Caco-2 (cell line): ENCODE data around the gene C16orf74. TPM values are rescaled to one million over a fixed set of nuclear protein-coding genes. Genes with fewer than 3 reads are reported as not detected.

ENCODE experiments used
- BruUV-seq: library from RNA; stranded (reverse); fragments of 400-500 nt; replicated peaks from 2 replicates; lab custom pipeline; 2021; lab: Mats Ljungman, UMichigan
- CTCF ChIA-PET: fragments of 300-600 bp; sonication (Branson Sonifier 250); formaldehyde crosslinking; loops from one replicate; lab custom pipeline; 2022; ENCODE audit warnings: antibody characterized with exemption; lab: Charles Lee
- POLR2A ChIA-PET: fragments of 300-600 bp; sonication (Branson Sonifier 250); formaldehyde crosslinking; loops from one replicate; lab custom pipeline; 2022; ENCODE audit warnings: antibody characterized with exemption; lab: Charles Lee
- DNase-seq, 2 experiments: peaks; one replicate each; pipeline versions ENCODE4 v3.0.0 to v3.0.0-alpha.2; 2020 to 2022
- H3K27me3 ChIP-seq: replicated peaks from 2 replicates; pipeline ENCODE4 v1.6.0; 2011; ENCODE audit warnings: low read length; ENCODE audit not compliant: control insufficient read depth, insufficient read depth
- H3K36me3 ChIP-seq: 2 replicates; pipeline ENCODE4 v1.5.1; 2011; ENCODE audit warnings: low read length; ENCODE audit not compliant: control insufficient read depth, insufficient read depth
- H3K4me1 ChIP-seq: fragments of 250-450 bp; sonication (Bioruptor Pico); 2 replicates; pipeline ENCODE4 v1.5.1; 2020; ENCODE audit warnings: mild to moderate bottlenecking
- H3K4me3 ChIP-seq: 2 replicates; pipeline ENCODE4 v1.5.1; 2011; ENCODE audit warnings: low read depth, mild to moderate bottlenecking, control low read depth, low read length
- H3K9me3 ChIP-seq: fragments of 250-450 bp; sonication (Bioruptor Pico); 2 replicates; pipeline ENCODE4 v1.5.1; 2020; ENCODE audit warnings: mild to moderate bottlenecking, moderate library complexity
- H3K27ac Mint-ChIP-seq: one replicate; pipeline ENCODE4 v1.8.0; 2022; ENCODE audit warnings: mixed read lengths; ENCODE audit not compliant: unreplicated experiment
- H3K27me3 Mint-ChIP-seq: one replicate; pipeline ENCODE4 v1.8.0; 2022; ENCODE audit warnings: mixed read lengths; ENCODE audit not compliant: insufficient read depth, unreplicated experiment
- H3K36me3 Mint-ChIP-seq: one replicate; pipeline ENCODE4 v1.8.0; 2022; ENCODE audit warnings: mild to moderate bottlenecking, mixed read lengths; ENCODE audit not compliant: insufficient read depth, unreplicated experiment
- H3K4me1 Mint-ChIP-seq: one replicate; pipeline ENCODE4 v1.8.0; 2022; ENCODE audit warnings: low read depth, mixed read lengths; ENCODE audit not compliant: unreplicated experiment
- H3K4me3 Mint-ChIP-seq: one replicate; pipeline ENCODE4 v1.8.0; 2022; ENCODE audit warnings: mild to moderate bottlenecking, moderate library complexity, mixed read lengths; ENCODE audit not compliant: unreplicated experiment
- H3K9me3 Mint-ChIP-seq: one replicate; pipeline ENCODE4 v1.8.0; 2022; ENCODE audit warnings: mixed read lengths; ENCODE audit not compliant: unreplicated experiment
- intact Hi-C: fragments of 100-400 bp; cut with micrococcal nuclease; formaldehyde crosslinking; loops from one replicate; pipeline ENCODE4 v1.10.0; 2022; ENCODE audit not compliant: unreplicated experiment
- total RNA-seq: library from RNA; stranded (reverse); gene quantifications from 2 replicates; pipeline ENCODE4 v1.2.3, GENCODE V29; 2022
- TF ChIP-seq, protein P1 (sequence below), 2 experiments: fragments of 200-600 bp in 1 of 2; IDR thresholded peaks; 1 replicate in 1 of 2; 2 replicates in 1 of 2; pipeline versions ENCODE4 v1.5.1 to v1.8.0; 2011 to 2022; ENCODE audit warnings: antibody characterized with exemption in 1 of 2, control low read depth in 1 of 2, inconsistent platforms in 1 of 2, low read depth in 1 of 2, low read length in 1 of 2, mild to moderate bottlenecking in 1 of 2, moderate library complexity in 1 of 2; ENCODE audit not compliant: insufficient read depth in 1 of 2, severe bottlenecking in 1 of 2, unreplicated experiment in 1 of 2

C16orf74 gene
- total RNA-seq, 1 experiment from 2014 or later, result 4.0 TPM

DNA sequence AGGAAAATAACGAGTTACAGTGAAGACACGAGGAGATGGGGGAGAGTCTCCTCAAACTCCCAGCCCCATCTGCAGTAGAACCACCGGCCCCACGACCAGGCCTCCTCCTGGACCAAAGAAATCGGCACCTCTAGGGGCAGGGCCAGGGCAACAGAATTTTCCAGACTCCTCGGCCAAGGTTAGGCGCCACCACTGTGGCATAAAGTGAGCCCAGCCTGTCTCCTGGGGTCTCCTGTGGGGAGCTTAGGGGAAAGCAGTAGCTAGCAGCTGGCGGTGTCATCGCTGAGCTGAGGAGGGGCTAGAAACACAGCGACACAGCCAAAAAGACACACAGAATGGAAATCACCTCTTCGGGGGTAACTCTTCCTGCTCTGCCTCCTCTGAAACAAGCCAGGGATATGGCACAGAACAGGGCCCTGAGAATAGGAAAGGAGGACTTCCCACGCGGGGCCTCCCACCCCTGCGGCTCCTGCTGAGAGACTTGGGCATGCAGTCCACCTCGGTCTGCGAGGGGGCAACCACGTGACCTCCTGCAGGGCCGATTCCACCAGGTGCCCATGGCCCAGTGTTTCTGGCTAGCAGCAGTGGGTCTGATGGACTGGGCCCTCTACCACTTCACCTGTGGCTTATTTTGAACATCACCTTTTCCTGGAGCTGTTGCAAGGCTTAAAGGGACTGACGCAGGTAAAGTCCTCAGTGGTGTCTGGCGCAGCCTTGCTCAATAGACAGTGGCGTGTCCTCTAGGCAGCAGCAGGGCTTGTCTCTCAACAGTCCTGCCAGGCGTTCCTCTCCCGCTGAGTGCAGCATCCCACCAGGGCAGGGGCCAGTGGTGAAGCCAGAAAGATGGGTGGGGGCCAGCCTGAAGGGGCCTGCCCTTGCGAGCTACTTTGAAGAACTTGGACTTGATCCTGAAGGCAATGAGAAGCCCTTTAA is 55.4 kb downstream of the C16orf74 start:
- H3K9me3 ChIP-seq, result no peaks in the 10 kb centered on the region
- H3K27me3 ChIP-seq, result no peaks in the 10 kb centered on the region
- DNase-seq, result no peak
- CTCF ChIA-PET, result interaction anchor here (0.6 kb wide), 1 partner anchor 80 kb away, joined by 3 read pairs; no protein-coding TSS in a partner anchor
- no peaks in the 10 kb centered on the region for H3K27me3 Mint-ChIP-seq
- peaks cover 7% of the 10 kb centered on the region; the same call in 1 of the 2 replicates for H3K4me1 ChIP-seq
- no peaks in the 10 kb centered on the region for H3K36me3 ChIP-seq
- no peak overlapping the region for H3K27ac Mint-ChIP-seq
- intact Hi-C loops, result no loop called here
- no peak overlapping the region for H3K4me3 Mint-ChIP-seq
- BruUV-seq, result no TSS peak
- no peak overlapping the region for H3K4me3 ChIP-seq
- TF ChIP-seq, protein P1, sequence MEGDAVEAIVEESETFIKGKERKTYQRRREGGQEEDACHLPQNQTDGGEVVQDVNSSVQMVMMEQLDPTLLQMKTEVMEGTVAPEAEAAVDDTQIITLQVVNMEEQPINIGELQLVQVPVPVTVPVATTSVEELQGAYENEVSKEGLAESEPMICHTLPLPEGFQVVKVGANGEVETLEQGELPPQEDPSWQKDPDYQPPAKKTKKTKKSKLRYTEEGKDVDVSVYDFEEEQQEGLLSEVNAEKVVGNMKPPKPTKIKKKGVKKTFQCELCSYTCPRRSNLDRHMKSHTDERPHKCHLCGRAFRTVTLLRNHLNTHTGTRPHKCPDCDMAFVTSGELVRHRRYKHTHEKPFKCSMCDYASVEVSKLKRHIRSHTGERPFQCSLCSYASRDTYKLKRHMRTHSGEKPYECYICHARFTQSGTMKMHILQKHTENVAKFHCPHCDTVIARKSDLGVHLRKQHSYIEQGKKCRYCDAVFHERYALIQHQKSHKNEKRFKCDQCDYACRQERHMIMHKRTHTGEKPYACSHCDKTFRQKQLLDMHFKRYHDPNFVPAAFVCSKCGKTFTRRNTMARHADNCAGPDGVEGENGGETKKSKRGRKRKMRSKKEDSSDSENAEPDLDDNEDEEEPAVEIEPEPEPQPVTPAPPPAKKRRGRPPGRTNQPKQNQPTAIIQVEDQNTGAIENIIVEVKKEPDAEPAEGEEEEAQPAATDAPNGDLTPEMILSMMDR (IDR thresholded peaks at IDR 0.05; ENCODE audit: insufficient read depth in 1 of 2, low read depth in 1 of 2, low read length in 1 of 2, severe bottlenecking in 1 of 2, unreplicated experiment in 1 of 2), result no peak
- no peaks in the 10 kb centered on the region for H3K36me3 Mint-ChIP-seq
- peaks cover 4% of the 10 kb centered on the region for H3K4me1 Mint-ChIP-seq
- H3K9me3 Mint-ChIP-seq, result no peaks in the 10 kb centered on the region
- POLR2A ChIA-PET, result no interaction called here

DNA sequence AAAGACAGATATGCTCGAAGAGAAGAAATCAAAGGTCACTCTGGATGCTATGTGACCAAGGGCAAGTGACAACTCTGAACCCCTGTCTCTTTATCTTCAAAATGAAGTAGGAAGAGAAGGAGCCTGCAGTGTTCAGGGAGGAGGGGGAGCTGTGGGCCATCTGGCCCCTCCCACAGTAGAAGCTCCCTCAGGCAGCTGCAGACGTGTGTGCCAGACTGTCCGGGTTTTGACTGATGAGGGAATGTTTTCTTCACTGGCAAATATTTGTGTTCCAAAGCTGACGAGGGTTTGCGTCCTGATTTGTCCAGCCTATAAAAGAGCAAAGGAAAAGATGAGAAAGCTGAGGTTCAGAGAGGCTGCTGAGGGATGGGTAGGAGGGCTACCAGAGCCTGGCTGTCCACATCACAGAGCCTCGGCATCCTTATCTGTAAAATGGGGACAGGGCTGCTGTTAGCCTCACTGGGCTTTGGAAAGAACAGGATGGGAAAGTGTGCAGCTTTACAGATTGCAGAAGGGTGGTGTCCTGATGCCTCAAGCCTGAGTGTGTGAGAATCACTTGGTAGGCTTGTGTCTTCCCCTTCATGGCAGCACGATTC is 60.3 kb downstream of the C16orf74 start:
- Mint-ChIP-seq H3K9me3 (no peaks in the 10 kb centered on the region), H3K27me3 (no peaks in the 10 kb centered on the region), H3K4me1 (peaks cover 15% of the 10 kb centered on the region), H3K4me3 (no peak overlapping the region), H3K36me3 (peaks cover 25% of the 10 kb centered on the region), H3K27ac (no peak overlapping the region)
- TF ChIP-seq, protein P1 (IDR thresholded peaks at IDR 0.05; ENCODE audit: insufficient read depth in 1 of 2, low read depth in 1 of 2, low read length in 1 of 2, severe bottlenecking in 1 of 2, unreplicated experiment in 1 of 2), result no peak
- Histone ChIP-seq H3K9me3 (no peaks in the 10 kb centered on the region), H3K4me3 (no peak overlapping the region), H3K36me3 (no peaks in the 10 kb centered on the region), H3K27me3 (no peaks in the 10 kb centered on the region), H3K4me1 (peaks cover 32% of the 10 kb centered on the region)
- ChIA-PET CTCF (interaction anchor here (1.0 to 2.7 kb wide), 6 partner anchors 15 to 31 kb away, joined by 3 to 16 read pairs (median 6); no protein-coding TSS in a partner anchor), POLR2A (no interaction called here)
- DNase-seq, result peak in 1 of 2 experiments; percentile 44
- intact Hi-C loops, result no loop called here
- BruUV-seq, result no TSS peak

DNA sequence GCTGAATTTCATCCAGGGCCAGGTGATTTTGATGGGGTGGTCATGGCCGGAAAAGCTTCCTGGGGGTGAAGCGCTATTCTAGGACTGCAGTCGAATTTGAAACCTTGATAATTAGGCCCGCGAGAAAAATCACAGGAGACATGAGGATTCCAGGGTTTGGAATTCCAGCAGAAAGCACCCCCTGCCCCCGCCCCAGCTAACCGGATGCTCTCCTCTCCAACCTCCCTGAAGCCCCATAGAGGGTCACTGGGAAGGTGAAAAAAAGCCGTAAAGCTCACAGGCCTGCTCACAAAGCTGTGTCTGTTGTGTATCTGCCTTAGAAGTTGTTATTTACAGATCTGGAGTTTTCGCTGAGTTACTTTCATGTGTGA is 61.0 kb downstream of the C16orf74 start:
- CTCF ChIA-PET, result interaction anchor here (0.5 to 2.7 kb wide), 10 partner anchors 14 to 131 kb away, joined by 3 to 16 read pairs (median 5); partner anchors contain the start of gene GSE1
- peak overlapping the region; percentile 79 for H3K4me3 Mint-ChIP-seq
- Histone ChIP-seq H3K9me3 (no peaks in the 10 kb centered on the region), H3K4me1 (peaks cover 32% of the 10 kb centered on the region), H3K36me3 (peaks cover 3% of the 10 kb centered on the region; the same call in 1 of the 2 replicates), H3K27me3 (no peaks in the 10 kb centered on the region), H3K4me3 (no peak overlapping the region)
- POLR2A ChIA-PET, result interaction anchor here (0.5 to 1.1 kb wide), 2 partner anchors 78 to 108 kb away, joined by 3 to 4 read pairs; no protein-coding TSS in a partner anchor
- peaks cover 31% of the 10 kb centered on the region for H3K36me3 Mint-ChIP-seq
- intact Hi-C loops, result loop anchor here (1.0 to 5.0 kb wide), 2 partner anchors 15 to 207 kb away; partner anchors contain the start of gene IRF8
- H3K27ac Mint-ChIP-seq, result no peak overlapping the region
- BruUV-seq, result no TSS peak
- H3K27me3 Mint-ChIP-seq, result no peaks in the 10 kb centered on the region
- H3K4me1 Mint-ChIP-seq, result peaks cover 15% of the 10 kb centered on the region
- no peak for DNase-seq
- H3K9me3 Mint-ChIP-seq, result no peaks in the 10 kb centered on the region
- TF ChIP-seq, protein P1 (IDR thresholded peaks at IDR 0.05; ENCODE audit: insufficient read depth in 1 of 2, low read depth in 1 of 2, low read length in 1 of 2, severe bottlenecking in 1 of 2, unreplicated experiment in 1 of 2), result no peak
